Heart left ventricle (tissue), 13 donors: ENCODE data around the gene ASNSD1.

ENCODE experiments used
- CTCF ChIP-seq, 12 donors: fragments of 200-600 bp; sonication (generic) in 4 of 12; IDR thresholded peaks; one replicate each; pipeline versions ENCODE4 v1.5.0 to v1.8.0; 2018 to 2022; ENCODE audit warnings: antibody characterized with exemption in 12 of 12, mild to moderate bottlenecking in 5 of 12
- POLR2A ChIP-seq, 2 donors: fragments of 450-650 bp; IDR thresholded peaks; one replicate each; pipeline ENCODE4 v1.6.1; 2017; ENCODE audit warnings: antibody characterized with exemption in 2 of 2, mild to moderate bottlenecking in 2 of 2, moderate library complexity in 2 of 2
- donor health status: ischemic (EF 13 %, LVEDD 7.1; RV severe dilation, severe dysfunction).
- donor health status: DM: no; HTN: yes; CAD: no.
- donor health status: DM: no; HTN: no; CAD: no.
- donor health status: ischemic (EF 25% LVEDD 6.9; RV normal size, moderate dysfunction).
- donor health status: ischemic (EF 25% LVEDD 5.7; RV mildly dilated, moderate dysfunction).
- donor health status: ischemic (EF 35%, LVEDD 5.7; RV mildly dilated, moderate dysfunction).
- donor health status: nonischemic (EF 11% LVEDD 7.7; RV severe dilation, severe dysfunction).
- donor health status: DM: yes; HTN: yes; CAD: no.
- donor health status: PGD.
- donor health status: ischemic (EF 29% LVEDD 5.4; RV normal size, mild dysfunction).
- donor health status: nonischemic (EF 23%, LVEDD 6.1; RV moderate dilation, normal function).

GRCh38 chr2:189657867-189658266 lies 3.4 kb upstream of the ASNSD1 start:
- TF ChIP-seq POLR2A (IDR thresholded peaks at IDR 0.05) (no peak), CTCF (IDR thresholded peaks at IDR 0.05) (no peak)
